GM18909 (cell line): Measurements from ENCODE around the gene CD3E.

Experiments used
- ATAC-seq: cut with Tn5 transposase; IDR thresholded peaks from one replicate; pipeline ENCODE4 v1.9.1; 2021; ENCODE audit warnings: mild to moderate bottlenecking; ENCODE audit not compliant: unreplicated experiment, poor library complexity

The CD3E gene

GRCh38 chr11:118304568-118305248, at the start of gene CD3E:
Gene CD3E, plus strand, starts transcription at chr11:118304730. Its CDS starts 223 bp downstream, at chr11:118304953.
- no peak for ATAC-seq

GRCh38 chr11:118258410-118258809, 46.1 kb upstream of the CD3E start:
- ATAC-seq, result no peak

- no peak for ATAC-seq
Observed at GRCh38 chr11:118259138-118259537, 45.4 kb upstream of the CD3E start.

DNA sequence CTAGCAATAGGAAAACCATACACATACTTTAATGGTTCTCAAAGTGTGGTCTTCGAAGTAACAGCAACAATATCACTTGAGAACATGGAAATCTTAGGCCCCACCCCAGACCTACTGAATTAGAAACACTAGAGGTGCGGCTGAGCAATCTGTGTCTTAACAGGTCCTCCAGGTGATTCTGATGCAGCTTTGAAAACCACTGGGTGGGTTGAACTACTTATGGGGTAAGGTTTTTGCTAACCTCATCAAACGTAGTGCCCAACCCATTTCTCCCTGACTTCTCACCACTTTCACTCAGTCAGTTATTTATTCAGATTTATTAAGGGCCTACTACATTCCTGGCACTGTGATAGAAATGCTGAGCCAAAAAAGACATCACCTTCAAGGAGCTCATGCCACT, 44.2 kb upstream of the CD3E start:
- ATAC-seq, result no peak

DNA sequence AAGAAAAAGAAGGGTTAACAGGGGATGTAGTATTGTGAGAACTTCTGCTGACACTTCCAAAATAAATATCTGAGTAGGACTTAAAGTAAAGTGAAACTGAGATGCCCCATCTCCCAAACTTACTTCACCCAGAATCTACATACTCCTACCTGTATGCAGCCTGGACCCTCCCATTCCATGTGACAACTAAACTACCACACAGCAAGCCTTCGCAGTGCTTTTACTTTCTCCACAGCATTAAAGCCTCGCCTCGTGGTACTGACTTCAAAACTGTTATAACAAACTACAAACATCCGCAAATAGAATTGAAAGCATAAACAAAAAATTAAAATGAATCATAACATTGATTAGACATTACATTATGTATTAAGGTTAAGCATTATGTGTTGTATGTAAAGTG, 41.4 kb upstream of the CD3E start:
- ATAC-seq, result no peak

GRCh38 chr11:118263695-118264568, 40.6 kb upstream of the CD3E start, which contains the start of gene MPZL2:
Gene MPZL2, minus strand, starts transcription at chr11:118264297. Its CDS starts 144 bp downstream, at chr11:118264153.
- ATAC-seq, result no peak

GRCh38 chr11:118264569-118265465, 39.7 kb upstream of the CD3E start:
- ATAC-seq, result no peak

DNA sequence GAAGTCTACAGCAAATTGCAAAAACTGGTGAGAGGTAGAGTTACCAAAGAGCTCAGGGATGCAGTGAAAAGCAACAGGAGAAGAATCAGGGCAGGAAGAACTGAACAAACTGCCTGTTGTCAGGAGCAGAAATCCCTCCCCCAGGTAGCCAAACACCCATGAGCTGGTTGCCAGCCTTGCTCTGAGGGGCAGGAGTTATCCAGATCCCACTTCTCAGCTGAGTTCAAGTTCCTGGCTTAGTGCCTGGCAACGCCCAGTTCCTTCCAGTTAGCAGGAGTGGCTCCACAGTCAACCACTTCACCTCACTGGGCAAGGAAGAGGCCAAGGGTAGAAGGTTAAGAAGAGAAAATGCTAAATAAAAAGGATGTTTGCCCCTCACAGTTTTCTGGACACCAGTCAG, 38.6 kb upstream of the CD3E start:
- no peak for ATAC-seq

- ATAC-seq, result no peak
Observed at GRCh38 chr11:118267486-118267885, 37.0 kb upstream of the CD3E start.

DNA sequence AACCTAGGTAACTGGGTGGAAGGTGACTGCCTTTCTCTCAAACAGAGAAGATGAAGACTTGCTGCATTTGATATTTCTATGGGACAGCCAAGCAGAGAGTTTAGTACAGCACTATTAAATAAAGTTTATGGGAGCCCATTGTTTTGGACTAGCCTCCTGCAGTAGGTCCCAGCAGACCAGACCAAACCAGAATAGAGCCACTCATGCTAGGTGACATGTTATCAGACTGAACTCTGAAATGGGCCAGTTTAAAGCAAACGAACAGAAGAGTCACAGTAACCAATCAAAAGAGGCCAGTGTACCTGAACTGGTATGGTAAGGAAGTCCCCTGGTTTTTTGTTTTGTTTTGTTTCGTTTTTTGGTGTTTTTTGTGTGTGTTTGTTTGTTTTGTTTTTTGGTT, 32.5 kb upstream of the CD3E start:
- ATAC-seq, result no peak

- ATAC-seq, result no peak
Observed at GRCh38 chr11:118274186-118274585, 30.3 kb upstream of the CD3E start.

- ATAC-seq, result no peak
Observed at GRCh38 chr11:118275176-118275575, 29.4 kb upstream of the CD3E start.

DNA sequence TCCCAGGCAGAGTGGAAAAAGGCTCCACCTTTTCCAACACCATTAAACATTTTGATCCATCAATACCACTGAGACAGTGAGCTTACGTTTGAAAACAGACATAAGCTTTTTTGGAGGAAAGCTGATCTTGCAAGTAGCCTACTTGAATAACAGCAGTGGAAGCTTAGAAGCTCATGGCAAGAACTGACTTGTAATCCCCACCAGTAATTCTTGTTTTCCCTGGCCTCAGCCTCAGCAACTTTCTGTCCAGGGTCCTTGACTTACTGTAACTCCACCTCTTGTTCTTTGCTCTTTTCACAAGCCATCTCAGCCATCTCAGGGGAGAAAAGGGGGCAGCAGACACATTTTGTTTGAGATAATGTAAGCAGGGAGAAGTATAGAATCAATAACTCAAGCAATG, 28.1 kb upstream of the CD3E start:
- ATAC-seq, result no peak

DNA sequence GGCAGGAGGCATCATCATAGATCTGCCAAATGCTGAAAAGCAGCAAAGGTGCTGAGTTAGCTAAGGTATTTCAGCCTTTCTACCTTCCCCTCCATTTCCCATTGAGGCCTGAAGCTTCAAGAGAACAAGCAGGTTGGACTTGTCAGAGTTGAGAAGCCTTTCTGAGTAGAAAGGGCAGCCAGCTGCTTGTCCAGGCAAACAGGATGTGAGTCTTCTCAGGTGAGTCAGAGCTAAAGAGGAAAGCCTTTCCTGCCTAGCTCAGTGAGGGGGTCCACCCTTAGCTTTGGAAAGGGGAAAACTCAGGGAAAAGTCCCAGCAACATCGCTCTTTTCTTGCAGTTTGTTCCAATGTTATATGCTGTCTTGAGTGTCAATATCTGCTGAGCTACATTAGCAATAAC, 27.2 kb upstream of the CD3E start:
- ATAC-seq, result no peak

DNA sequence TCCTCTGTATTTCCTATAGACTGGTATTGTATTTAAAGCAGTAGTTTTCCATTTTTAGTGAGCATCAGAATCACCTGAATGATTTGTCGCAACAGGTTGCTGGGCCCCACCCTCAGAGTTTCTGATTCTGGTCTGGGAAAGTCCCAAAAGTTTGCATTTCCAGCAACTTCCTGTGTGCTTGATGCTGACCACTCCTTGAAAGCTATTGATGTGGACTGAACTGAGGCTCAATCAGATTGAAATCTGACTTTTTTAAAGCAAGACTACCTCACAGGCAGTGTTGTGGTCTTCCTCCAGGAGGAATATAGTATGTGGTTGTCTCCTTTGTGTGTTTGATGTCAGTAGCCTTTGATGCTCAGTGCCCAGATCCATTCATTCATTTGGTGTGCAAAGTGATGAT, 23.2 kb upstream of the CD3E start:
- no peak for ATAC-seq

DNA sequence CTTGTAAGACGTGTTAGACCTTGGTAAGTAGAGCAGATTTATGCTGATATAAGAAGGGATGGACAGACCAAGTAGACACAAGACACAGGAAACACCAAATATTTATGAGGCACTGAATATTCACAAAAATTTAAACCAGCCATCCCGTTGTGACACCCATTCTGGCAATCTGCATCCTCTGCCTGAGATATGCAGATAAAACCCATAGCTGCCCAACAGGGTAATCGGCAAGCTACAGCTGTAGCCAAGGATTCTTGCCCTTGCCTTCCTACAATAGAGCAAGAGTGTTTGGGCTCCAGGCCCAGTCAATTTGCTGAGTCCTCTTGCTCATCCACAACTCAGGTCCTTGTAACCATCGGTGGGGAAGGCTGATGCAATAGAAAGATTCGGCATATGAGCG, 21.9 kb upstream of the CD3E start:
- ATAC-seq, result no peak

DNA sequence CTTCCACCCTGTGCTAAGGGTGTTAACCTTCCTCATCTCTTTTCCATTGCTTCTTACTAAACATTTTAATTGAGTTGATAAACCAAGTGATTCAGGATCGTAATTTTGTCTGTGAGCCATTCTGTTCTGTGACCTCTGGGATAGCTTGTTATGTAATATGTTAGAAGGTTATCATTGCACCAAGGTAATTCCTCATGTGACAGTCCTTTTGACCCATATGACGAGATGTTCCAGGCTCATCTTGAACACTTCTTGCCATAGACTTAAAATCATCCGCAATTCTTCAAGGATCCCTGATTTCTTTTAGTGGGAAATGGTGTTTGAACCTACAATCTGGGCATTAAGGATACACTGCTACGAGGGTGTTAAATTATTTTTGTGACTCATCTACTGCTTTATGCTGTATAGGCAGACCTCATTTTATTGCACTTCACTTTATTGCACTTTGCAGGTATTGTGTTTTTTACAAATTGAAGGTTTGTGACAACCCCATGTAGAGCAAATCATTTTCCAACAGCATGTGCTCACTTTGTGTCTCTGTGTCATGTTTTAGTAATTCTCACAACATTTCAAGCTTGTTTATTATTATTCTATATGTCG, 21.4 kb upstream of the CD3E start:
- no peak for ATAC-seq

DNA sequence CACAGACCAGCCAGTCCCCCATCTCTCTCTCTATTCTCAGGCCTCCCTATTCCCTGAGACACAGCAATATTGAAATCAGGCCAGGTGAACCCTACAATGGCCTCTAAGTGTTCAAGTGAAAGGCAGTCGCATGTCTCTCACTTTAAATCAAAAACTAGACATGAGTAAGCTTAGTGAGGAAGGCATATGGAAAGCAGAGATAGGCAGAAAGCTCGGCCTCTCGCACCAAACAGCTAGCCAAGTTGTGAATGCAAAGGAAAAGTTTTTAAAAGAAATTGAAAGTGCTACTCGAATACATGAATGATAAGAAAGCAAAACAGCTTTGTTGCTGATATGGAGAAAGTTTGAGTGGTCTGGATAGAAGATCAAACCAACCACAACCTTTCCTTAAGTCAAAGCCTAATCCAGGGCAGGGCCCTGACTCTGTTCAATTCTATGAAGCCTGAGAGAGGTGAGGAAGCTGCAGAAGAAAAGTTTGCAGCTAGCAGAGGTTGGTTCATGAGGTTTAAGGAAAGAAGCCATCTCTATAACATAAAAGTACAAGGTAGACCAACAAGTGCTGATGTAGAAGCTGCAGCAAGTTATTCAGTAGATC, 20.7 kb upstream of the CD3E start:
- ATAC-seq, result no peak

GRCh38 chr11:118286545-118286944, 18.0 kb upstream of the CD3E start:
- no peak for ATAC-seq

- ATAC-seq, result no peak
Observed at GRCh38 chr11:118287006-118287405, 17.5 kb upstream of the CD3E start.
